ENCODE results near the gene WNT7A. TPM values are rescaled to one million over a fixed set of nuclear protein-coding genes. Genes with fewer than 3 reads are reported as not detected.

Gene WNT7A
- total RNA-seq, 3 donors from 2014 or later, result not detected

DNA sequence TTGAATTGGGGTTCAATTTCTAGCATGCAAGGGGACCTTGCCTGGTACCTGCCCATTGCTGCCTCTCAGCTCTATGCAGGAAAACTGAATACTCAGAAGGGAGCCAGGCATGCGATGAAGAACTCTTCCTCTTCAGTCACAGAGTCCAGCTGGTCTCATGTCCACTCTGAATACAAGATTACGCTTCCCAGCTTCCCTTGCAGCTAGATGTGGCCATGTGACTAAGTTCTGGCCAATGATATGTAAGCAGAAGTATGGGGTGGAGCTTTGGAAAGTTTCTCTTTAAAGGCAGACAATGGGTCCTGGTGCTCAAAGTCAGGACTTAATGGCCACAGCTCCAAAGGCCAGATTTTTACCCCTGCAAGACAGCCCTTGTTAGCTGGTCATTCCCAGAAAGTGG is 9.0 kb downstream of the WNT7A start:
- intact Hi-C loops (cut with DNase I; ENCODE audit: low total_unique reads), result no loop called here
- H3K36me3 ChIP-seq, result no peaks in the 10 kb centered on the region
- H3K27ac ChIP-seq, result no peak overlapping the region
- TF ChIP-seq POLR2A (IDR thresholded peaks at IDR 0.05), result no peak
- TF ChIP-seq, protein P1, sequence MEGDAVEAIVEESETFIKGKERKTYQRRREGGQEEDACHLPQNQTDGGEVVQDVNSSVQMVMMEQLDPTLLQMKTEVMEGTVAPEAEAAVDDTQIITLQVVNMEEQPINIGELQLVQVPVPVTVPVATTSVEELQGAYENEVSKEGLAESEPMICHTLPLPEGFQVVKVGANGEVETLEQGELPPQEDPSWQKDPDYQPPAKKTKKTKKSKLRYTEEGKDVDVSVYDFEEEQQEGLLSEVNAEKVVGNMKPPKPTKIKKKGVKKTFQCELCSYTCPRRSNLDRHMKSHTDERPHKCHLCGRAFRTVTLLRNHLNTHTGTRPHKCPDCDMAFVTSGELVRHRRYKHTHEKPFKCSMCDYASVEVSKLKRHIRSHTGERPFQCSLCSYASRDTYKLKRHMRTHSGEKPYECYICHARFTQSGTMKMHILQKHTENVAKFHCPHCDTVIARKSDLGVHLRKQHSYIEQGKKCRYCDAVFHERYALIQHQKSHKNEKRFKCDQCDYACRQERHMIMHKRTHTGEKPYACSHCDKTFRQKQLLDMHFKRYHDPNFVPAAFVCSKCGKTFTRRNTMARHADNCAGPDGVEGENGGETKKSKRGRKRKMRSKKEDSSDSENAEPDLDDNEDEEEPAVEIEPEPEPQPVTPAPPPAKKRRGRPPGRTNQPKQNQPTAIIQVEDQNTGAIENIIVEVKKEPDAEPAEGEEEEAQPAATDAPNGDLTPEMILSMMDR (IDR thresholded peaks at IDR 0.05), result no peak
- DNase-seq (ENCODE audit: low spot score in 2 of 2), result no peak
- peaks cover 0 to 5% of the 10 kb centered on the region in 2 donors for H3K9me3 ChIP-seq
- H3K4me1 ChIP-seq, result no peaks in the 10 kb centered on the region
- peaks cover 0 to 3% of the 10 kb centered on the region in 2 donors for H3K27me3 ChIP-seq
- no peak overlapping the region for H3K4me3 ChIP-seq

DNA sequence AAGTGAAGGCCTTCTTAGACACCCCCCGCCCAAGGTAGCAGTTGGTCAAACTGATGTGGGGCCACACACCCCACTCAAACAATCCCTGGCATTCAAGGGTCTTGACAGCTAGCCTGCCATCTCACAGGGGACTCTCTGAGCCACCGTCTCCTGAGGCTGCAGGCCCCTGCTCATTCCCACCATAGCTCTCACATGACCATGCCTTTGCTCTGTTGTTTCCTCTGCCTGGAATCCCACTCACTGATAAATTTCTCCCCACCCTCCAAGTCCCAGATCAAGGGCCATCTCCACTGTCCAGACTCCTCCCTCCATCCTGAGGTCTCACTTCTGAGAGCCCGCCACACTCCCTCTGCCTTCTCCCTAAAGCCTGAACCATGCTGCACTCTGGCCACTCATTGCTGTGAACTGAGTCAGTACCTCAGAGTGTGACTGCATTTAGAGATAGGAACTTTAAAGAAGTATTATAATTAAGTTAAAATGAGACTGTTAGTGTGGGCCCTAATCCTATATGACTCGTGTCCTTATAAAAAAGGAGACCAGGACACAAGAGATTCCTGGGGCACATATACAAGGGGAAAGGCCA is 10.0 kb downstream of the WNT7A start:
- no peaks in the 10 kb centered on the region for H3K4me1 ChIP-seq
- H3K36me3 ChIP-seq, result no peaks in the 10 kb centered on the region
- H3K9me3 ChIP-seq, result peaks cover 0 to 5% of the 10 kb centered on the region in 2 donors
- intact Hi-C loops (cut with DNase I; ENCODE audit: low total_unique reads), result no loop called here
- no peak overlapping the region for H3K27ac ChIP-seq
- H3K27me3 ChIP-seq, result peaks cover 0 to 4% of the 10 kb centered on the region in 2 donors
- TF ChIP-seq POLR2A (IDR thresholded peaks at IDR 0.05) (no peak), POLR2AphosphoS5 (IDR thresholded peaks at IDR 0.05) (no peak)
- TF ChIP-seq, protein P1 (IDR thresholded peaks at IDR 0.05), result no peak
- H3K4me3 ChIP-seq, result no peak overlapping the region
- no peak for DNase-seq (ENCODE audit: low spot score in 2 of 2)

DNA sequence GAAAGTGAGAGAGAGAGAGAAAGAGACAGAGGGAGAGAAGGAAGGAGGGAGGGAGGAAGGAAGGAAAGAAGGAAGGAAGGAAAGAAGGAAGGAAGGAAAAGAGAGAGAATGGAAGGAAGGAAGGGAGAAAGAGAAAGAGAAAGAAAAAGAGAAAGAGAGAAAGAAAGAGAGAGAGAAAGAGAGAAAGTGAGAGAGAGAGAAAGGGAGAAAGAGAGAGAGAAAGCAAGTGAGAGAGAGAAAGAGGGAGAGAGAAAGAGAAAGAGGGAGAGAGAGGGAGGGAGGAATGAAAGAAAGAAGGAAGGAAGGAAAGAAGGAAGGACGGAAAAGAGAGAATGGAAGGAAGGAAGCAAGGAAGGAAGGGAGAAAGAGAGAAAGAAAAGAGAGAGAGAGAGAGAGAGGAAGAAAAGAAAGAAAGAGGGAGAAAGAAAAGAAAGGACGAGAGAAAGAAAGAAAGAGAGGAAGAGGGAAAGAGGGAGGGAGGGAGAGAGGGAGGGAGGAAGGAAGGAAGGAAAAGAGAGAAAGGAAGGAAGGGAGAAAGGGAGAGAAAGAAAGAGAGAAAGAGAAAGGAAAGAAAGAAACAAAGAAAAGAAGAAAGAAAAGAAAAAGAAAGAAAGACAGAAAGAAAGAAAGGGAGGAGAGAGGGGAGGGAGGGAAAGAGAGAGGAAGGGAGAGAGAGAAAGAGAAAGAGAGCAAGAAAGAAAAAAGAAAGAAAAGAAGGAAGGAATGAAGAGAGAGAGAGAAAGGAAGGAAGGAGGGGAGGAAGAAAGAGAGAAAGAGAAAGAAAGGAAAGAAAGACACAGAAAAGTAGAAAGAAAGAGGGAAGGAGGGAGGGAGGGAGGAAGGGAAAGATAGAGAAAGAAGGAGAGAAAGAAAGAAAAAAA is 10.8 kb downstream of the WNT7A start:
- no peak overlapping the region for H3K4me3 ChIP-seq
- no peak overlapping the region for H3K27ac ChIP-seq
- H3K4me1 ChIP-seq, result no peaks in the 10 kb centered on the region
- peaks cover 0 to 4% of the 10 kb centered on the region in 2 donors for H3K27me3 ChIP-seq
- no peak for DNase-seq (ENCODE audit: low spot score in 2 of 2)
- no peaks in the 10 kb centered on the region for H3K36me3 ChIP-seq
- intact Hi-C loops (cut with DNase I; ENCODE audit: low total_unique reads), result no loop called here
- peaks cover 0 to 5% of the 10 kb centered on the region in 2 donors for H3K9me3 ChIP-seq
- TF ChIP-seq, protein P1 (IDR thresholded peaks at IDR 0.05), result no peak
- TF ChIP-seq POLR2A (IDR thresholded peaks at IDR 0.05), result no peak
- no peak for TF ChIP-seq POLR2AphosphoS5 (IDR thresholded peaks at IDR 0.05)

DNA sequence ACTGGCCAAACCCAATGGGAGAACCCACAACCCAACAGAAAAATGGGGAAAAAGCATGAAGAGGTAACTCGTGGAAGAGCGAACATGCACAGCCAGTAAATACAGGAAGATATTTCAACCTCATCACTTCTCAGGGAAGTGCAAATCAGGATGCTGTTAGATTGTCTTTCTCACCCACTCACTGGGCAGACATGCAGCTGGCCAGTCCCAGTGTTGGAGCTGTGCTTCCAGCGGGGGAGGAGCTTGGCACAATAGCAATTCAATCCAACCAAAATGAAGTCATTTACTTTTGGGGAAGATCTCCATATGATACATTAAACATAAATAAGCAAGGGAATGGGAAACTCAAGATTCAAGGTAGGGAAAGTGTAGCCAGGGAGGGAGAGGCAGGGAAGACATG is 12.1 kb downstream of the WNT7A start:
- TF ChIP-seq, protein P1 (IDR thresholded peaks at IDR 0.05), result no peak
- TF ChIP-seq POLR2AphosphoS5 (IDR thresholded peaks at IDR 0.05) (no peak), POLR2A (IDR thresholded peaks at IDR 0.05) (no peak)

More for the DNA sequence above, 12.1 kb downstream of the WNT7A start:
- H3K4me1 ChIP-seq, result no peaks in the 10 kb centered on the region
- no peak for DNase-seq (ENCODE audit: low spot score in 2 of 2)
- peaks cover 0 to 5% of the 10 kb centered on the region in 2 donors for H3K9me3 ChIP-seq
- intact Hi-C loops (cut with DNase I; ENCODE audit: low total_unique reads), result no loop called here
- no peak overlapping the region for H3K4me3 ChIP-seq
- H3K27me3 ChIP-seq, result peaks cover 0 to 7% of the 10 kb centered on the region in 2 donors
- H3K27ac ChIP-seq, result no peak overlapping the region
- no peaks in the 10 kb centered on the region for H3K36me3 ChIP-seq

Measured in breast epithelium (tissue), 4 donors.